ENCODE measurements around the gene SMARCA2. TPM values are rescaled to one million over a fixed set of nuclear protein-coding genes. Genes with fewer than 3 reads are reported as not detected.

SMARCA2 gene
- total and polyA plus RNA-seq, 4 donors, result 18.8 to 67.0 (median 41.1) TPM

DNA sequence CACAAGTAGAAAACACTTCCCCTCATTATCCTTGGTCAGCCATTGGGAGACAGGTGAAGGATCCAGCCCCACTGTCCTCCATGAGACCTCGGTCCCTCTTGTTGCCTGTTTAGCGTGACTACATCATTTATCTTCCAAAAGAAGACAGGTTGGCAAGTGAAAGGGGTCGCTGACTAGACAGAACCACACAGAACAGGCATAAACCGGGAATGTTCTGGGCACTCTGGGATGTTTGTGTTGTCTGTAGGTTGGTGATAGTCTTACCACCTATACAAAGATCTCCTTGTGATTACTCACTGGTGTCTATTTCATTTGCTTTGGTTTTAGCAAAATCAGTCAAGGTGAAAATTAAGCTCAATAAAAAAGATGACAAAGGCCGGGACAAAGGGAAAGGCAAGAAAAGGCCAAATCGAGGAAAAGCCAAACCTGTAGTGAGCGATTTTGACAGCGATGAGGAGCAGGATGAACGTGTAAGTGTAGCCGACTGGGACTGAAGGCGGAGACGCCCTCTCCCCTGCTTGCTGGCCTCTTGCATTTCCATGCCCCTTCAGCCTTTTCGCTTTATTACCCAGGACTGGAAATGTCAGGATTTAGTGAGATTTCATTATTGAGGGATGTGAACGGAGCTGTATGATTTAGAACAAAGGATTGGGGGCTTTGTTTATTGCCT lies 175.9 kb downstream of the SMARCA2 start:
- Histone ChIP-seq H3K9me3 (ENCODE audit: control insufficient read depth in 4 of 4, low read length in 3 of 4) (no peaks in the 10 kb centered on the region), H3K36me3 (ENCODE audit: control insufficient read depth in 4 of 4, insufficient read depth in 3 of 4, low read depth in 1 of 4, low read length in 3 of 4) (peaks cover 5 to 74% (median 50%) of the 10 kb centered on the region in 4 donors), H3K27ac (ENCODE audit: low read depth in 1 of 2, low read length in 2 of 2) (no peak overlapping the region), H3K9ac (ENCODE audit: low read depth in 1 of 2, low read length in 2 of 2) (no peak overlapping the region), H3K4me1 (ENCODE audit: control insufficient read depth in 4 of 4, insufficient read depth in 4 of 4, low read length in 3 of 4) (no peaks in the 10 kb centered on the region), H3K27me3 (ENCODE audit: control insufficient read depth in 4 of 4, insufficient read depth in 4 of 4, low read length in 3 of 4) (no peaks in the 10 kb centered on the region), H3K4me3 (ENCODE audit: low read depth in 1 of 3, low read length in 3 of 3) (no peak overlapping the region)
- 97% methylated on average over 14 of the region's 14 CpGs for WGBS
- DNase-seq (ENCODE audit: low spot score), result no peak
- TF ChIP-seq NR2F2 (IDR thresholded peaks at IDR 0.05), result no peak

DNA sequence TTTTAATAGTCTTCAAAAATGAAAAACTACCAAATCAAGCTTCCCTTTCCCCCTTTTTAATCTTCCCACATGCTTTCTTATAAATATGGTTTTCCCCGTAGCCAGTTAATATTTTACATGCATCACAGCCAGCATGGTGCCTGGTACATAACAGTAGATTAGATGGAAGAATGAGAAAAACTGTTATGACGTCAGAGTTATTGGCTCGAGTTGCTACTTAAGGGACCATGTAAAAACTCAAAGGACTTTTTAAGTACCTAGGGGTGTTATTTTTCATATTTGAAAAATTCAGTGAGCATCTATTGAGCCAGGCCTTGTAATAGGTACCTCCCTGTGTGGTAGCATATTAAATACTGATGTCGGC lies 176.4 kb downstream of the SMARCA2 start:
- Histone ChIP-seq H3K9me3 (ENCODE audit: control insufficient read depth in 4 of 4, low read length in 3 of 4) (no peaks in the 10 kb centered on the region), H3K27ac (ENCODE audit: low read depth in 1 of 2, low read length in 2 of 2) (no peak overlapping the region), H3K4me1 (ENCODE audit: control insufficient read depth in 4 of 4, insufficient read depth in 4 of 4, low read length in 3 of 4) (no peaks in the 10 kb centered on the region), H3K27me3 (ENCODE audit: control insufficient read depth in 4 of 4, insufficient read depth in 4 of 4, low read length in 3 of 4) (no peaks in the 10 kb centered on the region), H3K9ac (ENCODE audit: low read depth in 1 of 2, low read length in 2 of 2) (no peak overlapping the region), H3K4me3 (ENCODE audit: low read depth in 1 of 3, low read length in 3 of 3) (no peak overlapping the region), H3K36me3 (ENCODE audit: control insufficient read depth in 4 of 4, insufficient read depth in 3 of 4, low read depth in 1 of 4, low read length in 3 of 4) (peaks cover 4 to 71% (median 49%) of the 10 kb centered on the region in 4 donors)
- TF ChIP-seq, protein P1, sequence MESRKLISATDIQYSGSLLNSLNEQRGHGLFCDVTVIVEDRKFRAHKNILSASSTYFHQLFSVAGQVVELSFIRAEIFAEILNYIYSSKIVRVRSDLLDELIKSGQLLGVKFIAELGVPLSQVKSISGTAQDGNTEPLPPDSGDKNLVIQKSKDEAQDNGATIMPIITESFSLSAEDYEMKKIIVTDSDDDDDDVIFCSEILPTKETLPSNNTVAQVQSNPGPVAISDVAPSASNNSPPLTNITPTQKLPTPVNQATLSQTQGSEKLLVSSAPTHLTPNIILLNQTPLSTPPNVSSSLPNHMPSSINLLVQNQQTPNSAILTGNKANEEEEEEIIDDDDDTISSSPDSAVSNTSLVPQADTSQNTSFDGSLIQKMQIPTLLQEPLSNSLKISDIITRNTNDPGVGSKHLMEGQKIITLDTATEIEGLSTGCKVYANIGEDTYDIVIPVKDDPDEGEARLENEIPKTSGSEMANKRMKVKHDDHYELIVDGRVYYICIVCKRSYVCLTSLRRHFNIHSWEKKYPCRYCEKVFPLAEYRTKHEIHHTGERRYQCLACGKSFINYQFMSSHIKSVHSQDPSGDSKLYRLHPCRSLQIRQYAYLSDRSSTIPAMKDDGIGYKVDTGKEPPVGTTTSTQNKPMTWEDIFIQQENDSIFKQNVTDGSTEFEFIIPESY (IDR thresholded peaks at IDR 0.05), result no peak
- TF ChIP-seq EGR1 (IDR thresholded peaks at IDR 0.05; ENCODE audit: low read depth in 2 of 2) (no peak), JUND (IDR thresholded peaks at IDR 0.05) (no peak), FOXA2 (IDR thresholded peaks at IDR 0.05) (no peak), NR2F2 (IDR thresholded peaks at IDR 0.05) (no peak), FOXA1 (IDR thresholded peaks at IDR 0.05) (no peak), RAD21 (IDR thresholded peaks at IDR 0.05) (no peak), HNF4G (IDR thresholded peaks at IDR 0.05) (no peak), SP1 (IDR thresholded peaks at IDR 0.05) (no peak), YY1 (IDR thresholded peaks at IDR 0.05) (no peak), GABPA (IDR thresholded peaks at IDR 0.05 in 1 of 2, conservative IDR thresholded peaks at IDR 0.05 in 1 of 2) (no peak)
- TF ChIP-seq, protein P2, sequence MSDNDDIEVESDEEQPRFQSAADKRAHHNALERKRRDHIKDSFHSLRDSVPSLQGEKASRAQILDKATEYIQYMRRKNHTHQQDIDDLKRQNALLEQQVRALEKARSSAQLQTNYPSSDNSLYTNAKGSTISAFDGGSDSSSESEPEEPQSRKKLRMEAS (IDR thresholded peaks at IDR 0.05), result no peak
- TF ChIP-seq, protein P3, sequence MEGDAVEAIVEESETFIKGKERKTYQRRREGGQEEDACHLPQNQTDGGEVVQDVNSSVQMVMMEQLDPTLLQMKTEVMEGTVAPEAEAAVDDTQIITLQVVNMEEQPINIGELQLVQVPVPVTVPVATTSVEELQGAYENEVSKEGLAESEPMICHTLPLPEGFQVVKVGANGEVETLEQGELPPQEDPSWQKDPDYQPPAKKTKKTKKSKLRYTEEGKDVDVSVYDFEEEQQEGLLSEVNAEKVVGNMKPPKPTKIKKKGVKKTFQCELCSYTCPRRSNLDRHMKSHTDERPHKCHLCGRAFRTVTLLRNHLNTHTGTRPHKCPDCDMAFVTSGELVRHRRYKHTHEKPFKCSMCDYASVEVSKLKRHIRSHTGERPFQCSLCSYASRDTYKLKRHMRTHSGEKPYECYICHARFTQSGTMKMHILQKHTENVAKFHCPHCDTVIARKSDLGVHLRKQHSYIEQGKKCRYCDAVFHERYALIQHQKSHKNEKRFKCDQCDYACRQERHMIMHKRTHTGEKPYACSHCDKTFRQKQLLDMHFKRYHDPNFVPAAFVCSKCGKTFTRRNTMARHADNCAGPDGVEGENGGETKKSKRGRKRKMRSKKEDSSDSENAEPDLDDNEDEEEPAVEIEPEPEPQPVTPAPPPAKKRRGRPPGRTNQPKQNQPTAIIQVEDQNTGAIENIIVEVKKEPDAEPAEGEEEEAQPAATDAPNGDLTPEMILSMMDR (IDR thresholded peaks at IDR 0.05; ENCODE audit: low read depth, low read length, missing input control), result no peak
- TF ChIP-seq, protein P4, sequence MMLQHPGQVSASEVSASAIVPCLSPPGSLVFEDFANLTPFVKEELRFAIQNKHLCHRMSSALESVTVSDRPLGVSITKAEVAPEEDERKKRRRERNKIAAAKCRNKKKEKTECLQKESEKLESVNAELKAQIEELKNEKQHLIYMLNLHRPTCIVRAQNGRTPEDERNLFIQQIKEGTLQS (IDR thresholded peaks at IDR 0.05), result no peak
- WGBS, result 90% methylated on average over 4 of the region's 4 CpGs
- no peak for DNase-seq (ENCODE audit: low spot score)

Measured in liver (tissue), 9 donors.